Measurements from ENCODE around the gene CCNF. TPM values are rescaled to one million over a fixed set of nuclear protein-coding genes. Genes with fewer than 3 reads are reported as not detected.
A peak's percentile ranks its signal among the peaks of the same experiment; 100 is the strongest.
"Not testable (repeated sequence)": the region's sequence is repeated elsewhere in the genome, so short reads cannot be mapped to it uniquely, and the experiment has no call there.

Gene CCNF, protein sequence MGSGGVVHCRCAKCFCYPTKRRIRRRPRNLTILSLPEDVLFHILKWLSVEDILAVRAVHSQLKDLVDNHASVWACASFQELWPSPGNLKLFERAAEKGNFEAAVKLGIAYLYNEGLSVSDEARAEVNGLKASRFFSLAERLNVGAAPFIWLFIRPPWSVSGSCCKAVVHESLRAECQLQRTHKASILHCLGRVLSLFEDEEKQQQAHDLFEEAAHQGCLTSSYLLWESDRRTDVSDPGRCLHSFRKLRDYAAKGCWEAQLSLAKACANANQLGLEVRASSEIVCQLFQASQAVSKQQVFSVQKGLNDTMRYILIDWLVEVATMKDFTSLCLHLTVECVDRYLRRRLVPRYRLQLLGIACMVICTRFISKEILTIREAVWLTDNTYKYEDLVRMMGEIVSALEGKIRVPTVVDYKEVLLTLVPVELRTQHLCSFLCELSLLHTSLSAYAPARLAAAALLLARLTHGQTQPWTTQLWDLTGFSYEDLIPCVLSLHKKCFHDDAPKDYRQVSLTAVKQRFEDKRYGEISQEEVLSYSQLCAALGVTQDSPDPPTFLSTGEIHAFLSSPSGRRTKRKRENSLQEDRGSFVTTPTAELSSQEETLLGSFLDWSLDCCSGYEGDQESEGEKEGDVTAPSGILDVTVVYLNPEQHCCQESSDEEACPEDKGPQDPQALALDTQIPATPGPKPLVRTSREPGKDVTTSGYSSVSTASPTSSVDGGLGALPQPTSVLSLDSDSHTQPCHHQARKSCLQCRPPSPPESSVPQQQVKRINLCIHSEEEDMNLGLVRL
- 1 to 10 TPM in 1 of 2 donors, under 1 TPM in 1; 0.99 to 2.3 TPM for total RNA-seq

DNA sequence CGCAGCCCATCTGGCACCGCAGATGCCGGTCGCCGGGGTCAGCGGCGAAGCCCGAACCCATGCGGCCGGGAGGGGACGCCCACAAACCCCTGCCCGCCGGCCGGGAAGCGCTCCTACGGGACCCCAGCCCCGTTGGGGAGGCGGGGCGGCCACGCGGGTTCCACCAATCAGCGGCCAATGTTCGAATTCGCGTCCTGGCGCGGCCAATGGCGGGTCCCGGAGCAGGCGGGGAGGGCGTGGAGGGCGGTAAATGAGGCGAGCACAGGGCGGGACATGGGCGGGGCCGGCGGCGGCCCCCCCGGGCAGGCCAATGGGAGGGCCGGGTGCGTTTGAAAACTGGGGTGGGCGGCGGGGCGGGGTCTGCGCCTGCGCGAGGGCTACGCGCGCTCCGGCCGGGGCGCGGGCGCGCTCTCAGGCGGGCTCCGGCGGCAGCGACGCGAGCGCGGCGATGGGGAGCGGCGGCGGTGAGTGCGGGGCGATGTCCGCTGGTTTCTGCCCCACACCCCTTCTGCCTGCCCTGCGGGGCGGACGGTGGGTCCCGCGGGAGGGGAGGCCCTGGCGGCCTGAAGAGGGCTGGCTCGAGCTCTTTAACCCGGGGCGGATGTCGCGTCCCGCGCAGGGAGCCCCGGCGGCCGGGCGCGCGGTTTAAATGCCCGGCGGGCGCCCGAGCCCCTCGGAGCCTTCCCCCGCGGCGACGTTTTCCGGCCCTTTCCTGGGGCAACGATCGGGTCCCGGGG lies at the start of gene CCNF:
CCNF (plus strand) TSS at position 414 of the 737 bp plus-strand sequence; CDS start at position 449, 35 bp downstream.
- H3K27ac ChIP-seq, result peak within 1 kb of the TSS; percentile 37 to 83 (median 62)
- TF ChIP-seq CTCF (IDR thresholded peaks at IDR 0.05) (peak in 4 of 7 experiments; percentile 9 to 49 (median 24)), POLR2A (IDR thresholded peaks at IDR 0.05) (peak in 2 of 3 donors; percentile 55 to 60)
- WGBS, 2 donors, result 0% methylated on average over 7 to 85 of the region's 103 CpGs
- peaks cover 18% of the 10 kb centered on the region for H3K4me1 ChIP-seq
- no peaks in the 10 kb centered on the region for H3K36me3 ChIP-seq (replicated peaks in 1 of 2; ENCODE audit: insufficient read depth in 1 of 2, low read depth in 2 of 2)
- ATAC-seq (peak; percentile 98), DNase-seq (peak; percentile 98)
- no peaks in the 10 kb centered on the region for H3K27me3 ChIP-seq
- no peaks in the 10 kb centered on the region for H3K9me3 ChIP-seq
- intact Hi-C loops (cut with DNase I), result loop anchor here (5.0 kb wide), 1 partner anchor 92 kb away; no protein-coding TSS in a partner anchor
- H3K4me3 ChIP-seq, result peak within 1 kb of the TSS; percentile 45 to 56

- TF ChIP-seq CTCF (IDR thresholded peaks at IDR 0.05), result no peak
- TF ChIP-seq POLR2A (IDR thresholded peaks at IDR 0.05), result no peak
- no peak for ATAC-seq
- no peaks in the 10 kb centered on the region for H3K36me3 ChIP-seq (replicated peaks in 1 of 2; ENCODE audit: insufficient read depth in 1 of 2, low read depth in 2 of 2)
- H3K27me3 ChIP-seq, result no peaks in the 10 kb centered on the region
- WGBS, 2 donors, result 94 to 100% methylated on average over 1 of the region's 1 CpG
- no peak overlapping the region for H3K4me3 ChIP-seq
- no peak for DNase-seq
- intact Hi-C loops (cut with DNase I), result no loop called here
- no peaks in the 10 kb centered on the region for H3K9me3 ChIP-seq
- H3K27ac ChIP-seq, result no peak overlapping the region
- peaks cover 15% of the 10 kb centered on the region for H3K4me1 ChIP-seq
Measured at GRCh38 chr16:2383501-2383900, 45.7 kb upstream of the CCNF start.

- no peaks in the 10 kb centered on the region for H3K27me3 ChIP-seq
- WGBS, 2 donors, result 33 to 49% methylated on average over 2 of the region's 2 CpGs
- H3K27ac ChIP-seq, result no peak overlapping the region
- DNase-seq, result no peak
- no peak overlapping the region for H3K4me3 ChIP-seq
- TF ChIP-seq CTCF (IDR thresholded peaks at IDR 0.05) (no peak), POLR2A (IDR thresholded peaks at IDR 0.05) (no peak)
- H3K4me1 ChIP-seq, result peaks cover 22% of the 10 kb centered on the region
- H3K36me3 ChIP-seq (replicated peaks in 1 of 2; ENCODE audit: insufficient read depth in 1 of 2, low read depth in 2 of 2), result no peaks in the 10 kb centered on the region
- ATAC-seq, result no peak
- no peaks in the 10 kb centered on the region for H3K9me3 ChIP-seq
- intact Hi-C loops (cut with DNase I), result no loop called here
Measured at GRCh38 chr16:2384426-2384825, 44.8 kb upstream of the CCNF start.

- 69 to 74% methylated on average over 3 of the region's 3 CpGs for WGBS, 2 donors
- no peaks in the 10 kb centered on the region for H3K9me3 ChIP-seq
- H3K27ac ChIP-seq, result no peak overlapping the region
- H3K4me1 ChIP-seq, result peaks cover 24% of the 10 kb centered on the region
- H3K27me3 ChIP-seq, result no peaks in the 10 kb centered on the region
- DNase-seq (no peak), ATAC-seq (no peak)
- intact Hi-C loops (cut with DNase I), result no loop called here
- H3K36me3 ChIP-seq (replicated peaks in 1 of 2; ENCODE audit: insufficient read depth in 1 of 2, low read depth in 2 of 2), result no peaks in the 10 kb centered on the region
- TF ChIP-seq POLR2A (IDR thresholded peaks at IDR 0.05) (no peak), CTCF (IDR thresholded peaks at IDR 0.05) (no peak)
- no peak overlapping the region for H3K4me3 ChIP-seq
Measured at GRCh38 chr16:2385190-2385836, 43.9 kb upstream of the CCNF start.

GRCh38 chr16:2385982-2386381 lies 43.3 kb upstream of the CCNF start:
- H3K36me3 ChIP-seq (replicated peaks in 1 of 2; ENCODE audit: insufficient read depth in 1 of 2, low read depth in 2 of 2); H3K27me3 ChIP-seq; H3K9me3 ChIP-seq; DNase-seq; H3K27ac ChIP-seq; H3K4me3 ChIP-seq; ATAC-seq; intact Hi-C loops (cut with DNase I): not testable (repeated sequence)
- WGBS, 2 donors, result 93% methylated on average over 19 of the region's 19 CpGs
- H3K4me1 ChIP-seq, result peaks cover 24% of the 10 kb centered on the region

All from body of pancreas (tissue), 4 donors.